Activated CD4-positive, alpha-beta T cell treated with anti-CD3 and anti-CD28 coated beads for 4 hours (primary cell): ENCODE results near the gene CCDC9.

Experiments used
- DNase-seq, 2 donors: peaks; one replicate each; pipeline ENCODE4 v3.0.0-alpha.2; 2020

The CCDC9 gene

DNA sequence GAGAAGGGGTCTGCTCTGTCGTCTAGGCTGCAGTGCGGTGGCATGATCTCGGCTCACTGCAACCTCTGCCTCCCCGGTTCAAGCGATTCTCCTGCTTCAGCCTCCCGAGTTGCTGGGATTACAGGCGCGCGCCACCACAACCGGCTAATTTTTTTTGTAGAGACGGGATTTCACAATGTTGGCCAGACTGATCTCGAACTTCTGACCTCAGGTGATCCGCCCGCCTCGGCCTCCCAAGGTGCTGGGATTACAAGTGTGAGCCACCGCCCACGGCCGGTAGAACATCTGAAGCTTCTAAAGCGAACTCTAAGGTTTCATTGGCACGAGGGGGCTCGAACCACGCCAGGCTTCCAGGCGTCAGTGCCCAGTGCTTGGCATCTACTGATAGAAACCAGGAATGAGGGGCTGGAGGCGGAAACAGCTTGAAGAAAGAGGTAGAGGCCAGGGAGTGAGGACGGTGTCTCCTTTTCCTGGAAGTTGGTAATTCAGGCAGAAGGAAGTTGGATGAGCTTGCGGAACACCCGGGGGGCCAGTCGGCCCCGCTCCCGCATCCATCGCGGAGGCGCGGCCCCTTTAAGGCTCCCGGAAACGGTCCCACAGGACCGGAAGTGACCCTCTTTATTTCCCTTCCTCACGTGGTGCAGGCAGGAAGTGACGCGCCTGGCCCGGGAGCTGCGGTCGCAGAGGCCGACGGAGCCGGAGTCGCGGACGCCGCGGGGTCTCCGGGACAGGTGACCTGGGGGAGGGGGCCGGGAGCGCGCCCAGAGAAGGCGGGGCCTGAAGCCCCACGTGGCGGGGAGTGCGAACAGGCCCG is at the start of gene CCDC9:
Gene CCDC9 (plus strand): TSS at position 647 of the 814 bp plus-strand sequence. CDS start 1,876 bp downstream, outside the sequence.
- peak in 1 of 2 donors; percentile 86 for DNase-seq

DNA sequence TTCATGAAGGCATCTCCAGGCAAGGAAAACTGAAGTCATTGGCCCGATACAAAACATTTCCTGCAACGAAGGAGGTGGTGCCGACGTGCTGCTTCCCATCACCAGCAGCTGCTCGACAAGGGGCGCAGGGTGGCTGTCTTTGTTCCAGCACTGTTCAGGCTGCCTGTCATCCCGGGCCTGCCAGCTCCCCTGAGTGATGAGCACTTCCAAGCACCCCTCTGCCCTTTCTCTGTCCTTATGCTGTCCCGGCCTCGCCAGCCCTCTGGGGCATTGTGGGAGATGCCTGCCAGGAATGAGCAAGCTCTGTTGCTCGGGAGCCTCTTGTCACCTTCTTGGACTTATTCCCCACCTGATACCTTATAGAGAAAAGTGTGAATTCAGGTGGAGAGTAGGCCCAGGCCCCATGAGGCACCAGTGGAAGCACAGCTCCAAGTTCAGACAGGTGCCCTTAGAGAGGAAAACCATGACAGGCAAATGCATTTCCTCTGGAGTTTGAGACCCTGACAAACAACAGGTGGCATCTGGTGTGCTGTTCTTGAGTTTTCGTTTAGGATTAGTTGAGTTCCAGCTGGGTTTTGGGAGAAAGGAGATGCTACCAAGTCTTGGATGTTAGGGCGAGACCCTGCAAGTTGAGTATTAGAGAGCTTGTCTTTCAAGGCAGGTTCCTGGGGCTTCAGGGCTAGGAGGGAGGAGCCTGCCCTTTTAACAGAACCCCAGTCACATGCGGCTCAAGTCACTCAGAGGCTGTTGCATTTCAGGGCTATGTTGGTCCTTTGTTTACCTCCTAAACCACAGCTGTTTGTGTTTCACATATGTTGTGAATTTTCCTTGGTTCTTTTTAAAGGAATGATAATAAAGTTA is 46.8 kb upstream of the CCDC9 start:
- no peak for DNase-seq

- no peak for DNase-seq
Measured at GRCh38 chr19:47210180-47210490, 46.2 kb upstream of the CCDC9 start.

GRCh38 chr19:47210689-47211316 is 45.5 kb upstream of the CCDC9 start:
- peak; percentile 74 to 91 for DNase-seq

DNA sequence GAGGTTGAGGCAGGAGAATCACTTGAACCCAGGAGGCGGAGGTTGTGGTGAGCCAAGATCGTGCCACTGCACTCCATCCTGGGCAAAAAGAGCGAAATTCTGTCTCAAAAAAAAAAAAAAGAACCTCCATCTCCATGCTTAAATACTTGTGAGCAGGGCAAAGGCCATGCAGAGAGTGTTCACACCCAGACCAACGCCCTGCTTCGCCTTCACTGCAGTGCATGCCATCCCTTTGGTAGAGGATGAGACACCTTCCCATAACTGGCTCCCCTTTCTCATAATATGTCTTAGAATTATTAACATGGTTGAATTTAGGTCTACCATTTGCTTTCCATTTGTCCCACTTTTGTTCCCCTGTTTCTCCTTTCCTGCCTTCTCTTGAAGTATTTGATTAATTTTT is 40.7 kb upstream of the CCDC9 start:
- DNase-seq = no peak

- DNase-seq = no peak
Measured at GRCh38 chr19:47221080-47221841, 35.1 kb upstream of the CCDC9 start.

GRCh38 chr19:47221890-47222289 is 34.4 kb upstream of the CCDC9 start:
- no peak for DNase-seq

DNA sequence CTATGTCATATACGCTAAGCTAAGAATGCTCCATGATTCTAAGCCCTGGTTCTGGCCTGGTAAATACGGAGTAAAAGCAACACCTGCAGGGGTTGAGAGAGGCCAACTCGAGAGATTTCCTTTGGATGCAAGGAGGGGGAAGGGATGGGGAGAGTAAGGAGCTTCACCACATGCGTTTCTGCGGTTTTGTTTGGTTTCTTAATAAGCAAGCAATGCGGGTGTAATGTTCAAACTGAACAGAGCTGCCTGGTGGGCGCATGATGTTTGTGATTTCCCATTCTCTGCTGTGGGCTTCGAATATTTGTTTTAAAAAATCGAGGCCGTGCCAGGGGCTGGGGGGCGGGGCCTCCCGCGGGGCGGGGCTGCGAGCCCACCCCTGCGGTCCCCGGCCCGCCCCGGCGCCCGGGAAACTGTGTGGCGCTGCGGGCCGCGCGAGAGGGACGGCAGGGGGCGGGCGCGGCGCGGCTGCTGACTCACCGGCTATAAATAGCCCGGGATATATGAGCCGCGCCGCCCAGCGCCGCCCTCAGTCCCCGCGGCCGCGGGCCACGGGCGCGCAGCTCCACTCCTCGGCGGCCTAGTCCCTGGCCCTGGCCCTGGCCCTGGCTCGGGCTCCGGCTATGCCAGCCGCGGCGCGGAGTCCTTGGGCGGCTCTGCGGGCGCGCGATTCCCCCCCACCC is 30.4 kb upstream of the CCDC9 start:
- peak; percentile 84 to 85 for DNase-seq

- peak; percentile 22 to 44 for DNase-seq
Measured at GRCh38 chr19:47226426-47227351, 29.6 kb upstream of the CCDC9 start.

- DNase-seq = peak; percentile 36 to 37
Measured at GRCh38 chr19:47227352-47228167, 28.8 kb upstream of the CCDC9 start.

- DNase-seq = peak; percentile 33 to 41
Measured at GRCh38 chr19:47228168-47228936, 28.0 kb upstream of the CCDC9 start.

GRCh38 chr19:47228937-47229675 is 27.2 kb upstream of the CCDC9 start:
- DNase-seq = peak; percentile 28 to 40

GRCh38 chr19:47229676-47230053 is 26.7 kb upstream of the CCDC9 start:
- DNase-seq = peak in 1 of 2 donors; percentile 22

DNA sequence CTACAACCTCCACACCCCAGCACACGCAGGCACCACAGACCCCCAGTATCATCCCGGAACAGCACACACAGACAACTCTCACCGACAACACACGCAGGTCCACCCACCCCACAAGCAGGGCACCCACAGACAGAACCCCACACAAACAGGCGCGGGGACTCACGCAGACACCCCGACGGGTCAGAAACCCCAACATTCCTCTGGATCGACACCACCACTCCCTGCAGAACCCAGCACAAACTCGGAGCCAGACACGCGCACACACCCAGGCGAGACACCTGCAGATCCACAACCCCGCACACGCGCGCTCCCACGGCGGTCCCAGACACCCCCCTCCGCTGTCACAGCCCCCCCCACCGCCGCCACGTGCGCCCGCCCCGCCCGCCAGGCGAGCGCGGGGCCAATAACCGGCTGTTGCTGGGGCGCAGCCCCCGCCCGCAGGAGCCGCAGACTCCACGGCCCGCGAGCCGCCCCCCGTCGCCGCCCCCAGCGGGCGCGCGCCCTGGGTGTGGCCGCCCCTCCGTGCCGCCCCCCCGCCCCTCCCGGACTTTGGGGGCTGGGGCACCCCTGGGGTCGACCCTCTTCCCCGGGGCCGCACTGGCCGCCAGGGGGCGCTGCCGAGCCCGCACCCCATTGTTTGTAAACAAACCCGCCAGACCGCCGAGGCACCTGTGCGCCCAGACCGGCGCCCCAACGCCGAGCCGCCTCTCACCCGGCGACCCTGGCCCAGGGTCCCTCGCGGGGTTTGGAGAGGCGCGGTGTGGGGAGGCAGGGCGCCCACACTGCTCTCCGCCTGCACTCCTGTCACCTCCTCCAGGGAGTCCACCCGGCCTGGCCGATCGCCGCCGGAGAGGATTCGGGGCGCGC is 26.0 kb upstream of the CCDC9 start:
- DNase-seq = peak; percentile 77

GRCh38 chr19:47230921-47231214 is 25.5 kb upstream of the CCDC9 start, which contains the start of gene BBC3:
BBC3 (minus strand) TSS chr19:47231199; CDS start chr19:47228431, 2,768 bp downstream.
- no peak for DNase-seq

DNA sequence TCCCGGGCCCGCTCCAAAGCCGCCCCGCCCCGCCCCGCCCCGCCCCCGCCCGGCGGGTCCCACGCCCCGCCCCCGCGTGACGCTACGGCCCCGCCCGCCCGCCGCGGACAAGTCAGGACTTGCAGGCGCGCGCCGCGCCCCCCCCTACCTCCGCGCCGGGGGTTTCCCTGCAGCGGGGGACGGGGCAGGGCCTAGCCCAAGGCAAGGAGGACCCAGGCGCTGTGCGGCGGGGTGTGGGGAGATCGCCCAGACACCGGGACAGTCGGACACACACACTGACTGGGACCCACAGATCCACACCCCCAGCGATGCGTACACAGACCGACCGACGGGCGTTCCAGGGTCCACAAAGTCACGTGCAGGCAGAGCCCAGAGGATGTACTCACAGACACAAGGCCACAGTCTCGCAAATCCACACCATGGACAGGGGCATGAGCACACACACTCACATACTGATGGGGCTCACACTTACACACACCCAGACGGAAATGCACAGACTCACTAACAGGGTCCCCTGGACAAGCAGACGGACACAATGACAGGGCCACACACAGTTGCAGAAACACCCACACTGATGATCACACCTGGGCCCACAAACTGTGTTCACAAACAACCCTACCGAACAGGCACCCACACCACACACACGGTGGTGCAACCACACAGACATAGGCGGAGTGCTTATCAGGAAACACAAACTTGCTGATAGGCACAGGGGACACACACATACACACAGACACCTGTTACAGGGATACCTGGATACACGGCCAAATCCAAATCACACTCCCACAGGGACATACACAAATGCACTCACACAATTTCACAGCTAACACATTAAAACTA is 24.9 kb upstream of the CCDC9 start:
- peak; percentile 91 to 93 for DNase-seq
